HG02840 (cell line): Measurements from ENCODE around the gene NAA40.

Source experiments
- ATAC-seq: cut with Tn5 transposase; IDR thresholded peaks from one replicate; pipeline ENCODE4 v1.9.1; 2021; ENCODE audit warnings: mild to moderate bottlenecking, moderate library complexity, moderate number of reproducible peaks; ENCODE audit not compliant: unreplicated experiment, low FRiP score

The NAA40 gene

GRCh38 chr11:63979426-63979825, 40.6 kb downstream of the NAA40 start:
- no peak for ATAC-seq

GRCh38 chr11:63985812-63986155, 47.0 kb downstream of the NAA40 start:
- ATAC-seq, result no peak

- peak; percentile 80 for ATAC-seq
Measured at GRCh38 chr11:63986156-63986931, 47.5 kb downstream of the NAA40 start, which contains the start of gene OTUB1. OTUB1 (plus strand) TSS chr11:63986438; CDS start chr11:63986457, 19 bp downstream.

- no peak for ATAC-seq
Measured at GRCh38 chr11:63986932-63987513, 48.2 kb downstream of the NAA40 start.

GRCh38 chr11:63991558-63991957, 52.8 kb downstream of the NAA40 start:
- no peak for ATAC-seq

- ATAC-seq, result no peak
Measured at GRCh38 chr11:63993100-63993499, 54.3 kb downstream of the NAA40 start.

GRCh38 chr11:63993993-63994392, 55.2 kb downstream of the NAA40 start:
- ATAC-seq, result no peak

GRCh38 chr11:63996512-63996911, 57.7 kb downstream of the NAA40 start:
- no peak for ATAC-seq

GRCh38 chr11:63997104-63997700, 58.4 kb downstream of the NAA40 start:
- no peak for ATAC-seq

GRCh38 chr11:63997801-63998337, 59.1 kb downstream of the NAA40 start:
- ATAC-seq, result no peak

GRCh38 chr11:63998558-63999348, 60.0 kb downstream of the NAA40 start:
- ATAC-seq, result no peak

GRCh38 chr11:63999349-64000025, 60.7 kb downstream of the NAA40 start:
- ATAC-seq, result no peak

- no peak for ATAC-seq
Measured at GRCh38 chr11:64000026-64000739, 61.4 kb downstream of the NAA40 start.

- no peak for ATAC-seq
Measured at GRCh38 chr11:64000740-64001483, 62.1 kb downstream of the NAA40 start.

GRCh38 chr11:64001484-64002420, 63.0 kb downstream of the NAA40 start:
- ATAC-seq, result no peak

- no peak for ATAC-seq
Measured at GRCh38 chr11:64003807-64004589, 65.2 kb downstream of the NAA40 start.

- no peak for ATAC-seq
Measured at GRCh38 chr11:64004590-64004984, 65.8 kb downstream of the NAA40 start.
